Liver (tissue), 3 donors: Measurements from ENCODE around the gene PUSL1.

Source experiments
- ATF3 ChIP-seq: IDR thresholded peaks from 2 replicates; pipeline ENCODE4 v1.6.1; 2016; ENCODE audit warnings: antibody characterized with exemption
- CTCF ChIP-seq: fragments of 150-350 bp; IDR thresholded peaks from 2 replicates; pipeline ENCODE4 v1.5.1; 2017; ENCODE audit warnings: improper control_type of control experiment, low read depth, low read length; ENCODE audit not compliant: missing input control
- MAX ChIP-seq: IDR thresholded peaks from 2 replicates; pipeline ENCODE4 v1.6.1; 2016; ENCODE audit warnings: antibody characterized with exemption
- RAD21 ChIP-seq, 2 donors: IDR thresholded peaks; 2 replicates each; pipeline ENCODE4 v1.6.1; 2016; ENCODE audit warnings: antibody characterized with exemption in 2 of 2, mild to moderate bottlenecking in 2 of 2
- SP1 ChIP-seq: IDR thresholded peaks from 2 replicates; pipeline ENCODE4 v1.6.1; 2018; ENCODE audit warnings: antibody characterized with exemption, mild to moderate bottlenecking
- ZBTB33 ChIP-seq: IDR thresholded peaks from 2 replicates; pipeline ENCODE4 v1.6.1; 2016; ENCODE audit warnings: antibody characterized with exemption
- donor health status: healthy.
- donor health status: healthy.

GRCh38 chr1:1270813-1271212, 37.6 kb upstream of the PUSL1 start:
- TF ChIP-seq CTCF (no peak), MAX (no peak), SP1 (no peak), ATF3 (no peak), ZBTB33 (no peak), RAD21 (IDR thresholded peaks at IDR 0.05) (no peak)
